ENCODE measurements around the gene FLNB. TPM values are rescaled to one million over a fixed set of nuclear protein-coding genes. Genes with fewer than 3 reads are reported as not detected.

FLNB gene
- total and polyA plus RNA-seq, 2 of the 4 experiments (the other 2 are of a cell fraction), result 78.0 to 136 TPM

DNA sequence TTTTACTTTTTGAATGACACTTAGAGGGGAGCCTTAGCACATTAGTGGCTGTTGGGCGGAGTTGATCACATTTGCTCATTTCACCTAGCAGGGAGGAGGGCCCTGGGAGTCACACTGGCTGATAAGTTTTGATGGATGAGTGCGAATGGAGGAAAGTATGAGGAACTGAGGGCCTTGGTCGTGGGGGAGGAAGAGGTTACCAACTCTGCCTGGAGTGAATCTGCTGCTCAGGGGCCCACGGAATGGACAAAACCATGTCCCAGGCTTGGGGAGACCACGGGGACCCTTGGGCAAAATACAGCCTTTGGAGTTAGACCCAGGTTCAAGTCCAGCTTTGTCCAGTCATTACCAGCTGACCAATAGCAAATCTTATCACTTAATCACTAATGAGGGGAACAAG, 5.1 kb upstream of the FLNB start:
- no peak overlapping the region for H3K4me2 ChIP-seq (ENCODE audit: low read depth, low read length)
- peak overlapping the region; percentile 43; the same call in 1 of the 2 replicates for H2AK5ac ChIP-seq (ENCODE audit: low read depth, low read length)
- H3K4me1 ChIP-seq (ENCODE audit: control insufficient read depth, insufficient read depth, low read length), result peaks cover 8% of the 10 kb centered on the region
- no peak overlapping the region for H4K5ac ChIP-seq (ENCODE audit: low read depth, low read length)
- peak overlapping the region; percentile 14; the same call in 1 of the 2 replicates for H2BK120ac ChIP-seq (ENCODE audit: low read depth, low read length)
- ATAC-seq (ENCODE audit: low read depth), result no peak
- H3K9me3 ChIP-seq (ENCODE audit: control insufficient read depth, insufficient read depth, low read length), result no peaks in the 10 kb centered on the region
- H3K4ac ChIP-seq (ENCODE audit: low read depth, low read length), result peak overlapping the region; percentile 81
- no peak overlapping the region for H3K18ac ChIP-seq (ENCODE audit: low read depth, low read length)
- H3K9me1 ChIP-seq (ENCODE audit: insufficient read depth, low read length), result peaks cover 9% of the 10 kb centered on the region
- no TSS peak for BruUV-seq (replicated peaks)
- H3K27me3 ChIP-seq (ENCODE audit: control insufficient read depth, insufficient read depth, low read length), result no peaks in the 10 kb centered on the region
- no peak overlapping the region for H3K9ac ChIP-seq (ENCODE audit: low read depth, low read length)
- H4K91ac ChIP-seq (ENCODE audit: insufficient read depth, low read depth, low read length), result no peak overlapping the region
- no peaks in the 10 kb centered on the region for H3K36me3 ChIP-seq (ENCODE audit: control insufficient read depth, insufficient read depth, low read length)
- H2AK9ac ChIP-seq (replicated peaks; ENCODE audit: low read depth, low read length, poor library complexity), result no peak overlapping the region
- intact Hi-C loops (cut with micrococcal nuclease) (no loop called here), in situ Hi-C loops (cut with MboI; ENCODE audit: low sequenced_read_pairs) (loop anchor here (10.0 kb wide), 1 partner anchor 302 kb away; the partner anchor contains the start of genes HTD2 and RPP14), dilution Hi-C loops (cut with HindIII; ENCODE audit: low sequenced_read_pairs, unreplicated experiment) (no loop called here)
- no peak overlapping the region for H3K56ac ChIP-seq (ENCODE audit: extremely low read depth, insufficient read depth, low read length)
- TF ChIP-seq MXI1 (IDR thresholded peaks at IDR 0.05; ENCODE audit: borderline replicate concordance, low read depth, low read length) (no peak), BHLHE40 (IDR thresholded peaks at IDR 0.05; ENCODE audit: low read depth, low read length) (no peak)
- ChIA-PET POLR2A (ENCODE audit: unreplicated experiment) (no interaction called here), CTCF (interaction anchor here (0.6 to 0.7 kb wide), 2 partner anchors 78 to 133 kb away, joined by 3 to 4 read pairs; no protein-coding TSS in a partner anchor)
- H2AFZ ChIP-seq (replicated peaks; ENCODE audit: low read length, poor library complexity), result no peak overlapping the region
- 0 out of 3 replicates have a peak overlapping the region, but pooled peaks have one; percentile 9 for H2BK15ac ChIP-seq (ENCODE audit: low read depth, low read length)
- no peak overlapping the region for H3K27ac ChIP-seq (ENCODE audit: insufficient read depth, low read length)
- peak overlapping the region; percentile 16; the same call in 1 of the 2 replicates for H2BK20ac ChIP-seq (ENCODE audit: low read depth, low read length)
- 0 out of 2 replicates have a peak overlapping the region, but pooled peaks have one; percentile 52 for H3K23ac ChIP-seq (ENCODE audit: low read depth, low read length)
- H4K8ac ChIP-seq (ENCODE audit: low read depth in 2 of 2, low read length in 2 of 2), result no peak overlapping the region
- WGBS, 2 experiments (ENCODE audit: extremely low coverage in 2 of 2, insufficient read length in 1 of 2), result 80% methylated on average over 1 of the region's 5 CpGs; no CpG with 5 or more reads in 1 of the 2 experiments
- H3K14ac ChIP-seq (replicated peaks; ENCODE audit: low read depth, low read length), result no peak overlapping the region
- no peak overlapping the region for H3K4me3 ChIP-seq (ENCODE audit: insufficient read depth, low read depth, low read length)
- no peak for DNase-seq
- no peaks in the 10 kb centered on the region; the same call in 1 of the 2 replicates for H4K20me1 ChIP-seq (ENCODE audit: insufficient read depth, low read length)
- H3K79me1 ChIP-seq (ENCODE audit: low read depth in 1 of 2, low read length in 2 of 2), result peaks cover 0 to 4% of the 10 kb centered on the region in 2 experiments; a peak in 1 of 4 replicates
- H2BK5ac ChIP-seq (ENCODE audit: low read depth, low read length, poor library complexity, severe bottlenecking), result no peak overlapping the region
